OCI-LY1 (cell line): ENCODE data around the gene RASA2.

Source experiments
- H2AFZ ChIP-seq: fragments of 200-600 bp; sonication (generic), shearing (Covaris generic); 2 replicates; pipeline ENCODE4 v1.6.0; 2014; ENCODE audit warnings: antibody characterized with exemption, mild to moderate bottlenecking, low read length
- H3F3A ChIP-seq: fragments of 200-600 bp; sonication (generic), shearing (Covaris generic); 2 replicates; pipeline ENCODE4 v1.6.0; 2014; ENCODE audit warnings: mild to moderate bottlenecking, antibody characterized with exemption, low read length, moderate library complexity; ENCODE audit not compliant: insufficient read depth
- H3K27ac ChIP-seq: fragments of 200-600 bp; sonication (generic); 2 replicates; pipeline ENCODE4 v1.5.1; 2014; ENCODE audit warnings: low read length, mixed run types, mild to moderate bottlenecking, low read depth; ENCODE audit not compliant: poor library complexity, severe bottlenecking
- H3K27me3 ChIP-seq: fragments of 200-600 bp; sonication (generic); 2 replicates; pipeline ENCODE4 v1.6.0; 2014; ENCODE audit warnings: antibody characterized with exemption, mild to moderate bottlenecking, low read length, moderate library complexity; ENCODE audit not compliant: insufficient read depth
- H3K36me3 ChIP-seq: fragments of 200-600 bp; sonication (generic); 2 replicates; pipeline ENCODE4 v1.6.1; 2014; ENCODE audit warnings: mild to moderate bottlenecking, antibody characterized with exemption, low read length, moderate library complexity, mixed read lengths; ENCODE audit not compliant: insufficient read depth
- H3K4me1 ChIP-seq: fragments of 200-600 bp; sonication (generic); 2 replicates; pipeline ENCODE4 v1.5.1; 2014; ENCODE audit warnings: mild to moderate bottlenecking, low read length, moderate library complexity; ENCODE audit not compliant: insufficient read depth, severe bottlenecking
- H3K4me2 ChIP-seq: fragments of 200-600 bp; sonication (generic), shearing (Covaris generic); 2 replicates; pipeline ENCODE4 v1.6.1; 2014; ENCODE audit warnings: low read length
- H3K4me3 ChIP-seq: fragments of 200-600 bp; sonication (generic); 2 replicates; pipeline ENCODE4 v1.5.1; 2014; ENCODE audit warnings: low read length, low read depth, mild to moderate bottlenecking, mixed read lengths; ENCODE audit not compliant: poor library complexity, severe bottlenecking
- H3K79me2 ChIP-seq: fragments of 200-600 bp; shearing (Covaris generic); 2 replicates; pipeline ENCODE4 v1.6.1; 2016; ENCODE audit warnings: mixed run types, low read length, mixed read lengths; ENCODE audit not compliant: insufficient read depth
- H3K9ac ChIP-seq: fragments of 200-600 bp; sonication (generic), shearing (Covaris generic); 2 replicates; pipeline ENCODE4 v1.6.1; 2014; ENCODE audit warnings: mild to moderate bottlenecking, low read length, mixed read lengths
- H3K9me2 ChIP-seq: fragments of 200-600 bp; sonication (generic), shearing (Covaris generic); 2 replicates; pipeline ENCODE4 v1.6.1; 2014; ENCODE audit warnings: low read depth, mild to moderate bottlenecking, low read length, mixed read lengths
- H3K9me3 ChIP-seq: fragments of 200-600 bp; shearing (Covaris generic); 2 replicates; pipeline ENCODE4 v1.6.1; 2014; ENCODE audit warnings: low read length, mixed read lengths
- H4K20me1 ChIP-seq: fragments of 200-600 bp; sonication (generic), shearing (Covaris generic); 2 replicates; pipeline ENCODE4 v1.6.0; 2016; ENCODE audit warnings: mild to moderate bottlenecking, low read length; ENCODE audit not compliant: insufficient read depth
- CTCF ChIP-seq: fragments of 200-600 bp; sonication (generic), shearing (Covaris generic); IDR thresholded peaks from 2 replicates; pipeline ENCODE4 v1.5.1; 2017; ENCODE audit warnings: mild to moderate bottlenecking, antibody characterized with exemption, low read length, moderate library complexity, mixed read lengths
- EZH2 ChIP-seq: fragments of 200-600 bp; sonication (generic), shearing (Covaris generic); IDR thresholded peaks from 2 replicates; pipeline ENCODE4 v1.8.0; 2017; ENCODE audit warnings: borderline replicate concordance, mixed run types, mild to moderate bottlenecking, antibody characterized with exemption, low read length, moderate library complexity, mixed read lengths

RASA2 gene

GRCh38 chr3:141529256-141529655 is 42.4 kb downstream of the RASA2 start:
- Histone ChIP-seq H3K79me2 (no peaks in the 10 kb centered on the region), H3K4me3 (no peak overlapping the region), H3K9me3 (no peaks in the 10 kb centered on the region), H3K9me2 (no peaks in the 10 kb centered on the region), H3F3A (no peaks in the 10 kb centered on the region), H3K27me3 (no peaks in the 10 kb centered on the region), H3K36me3 (peaks cover 18% of the 10 kb centered on the region), H3K9ac (no peak overlapping the region), H2AFZ (no peak overlapping the region), H4K20me1 (no peaks in the 10 kb centered on the region), H3K4me2 (no peak overlapping the region), H3K27ac (no peak overlapping the region), H3K4me1 (peaks cover 21% of the 10 kb centered on the region)
- TF ChIP-seq EZH2 (no peak), CTCF (no peak)

GRCh38 chr3:141529717-141530414 is 43.0 kb downstream of the RASA2 start:
- no peak overlapping the region for H3K27ac ChIP-seq

GRCh38 chr3:141530415-141530768 is 43.6 kb downstream of the RASA2 start:
- H3K27me3 ChIP-seq = no peaks in the 10 kb centered on the region
- peaks cover 1% of the 10 kb centered on the region; the same call in 1 of the 2 replicates for H3K9me3 ChIP-seq
- H3K4me3 ChIP-seq = no peak overlapping the region
- no peaks in the 10 kb centered on the region for H3F3A ChIP-seq
- H3K27ac ChIP-seq = no peak overlapping the region
- H4K20me1 ChIP-seq = no peaks in the 10 kb centered on the region
- H2AFZ ChIP-seq = no peak overlapping the region
- no peak overlapping the region for H3K4me2 ChIP-seq
- no peaks in the 10 kb centered on the region for H3K79me2 ChIP-seq
- H3K4me1 ChIP-seq = peaks cover 10% of the 10 kb centered on the region
- no peaks in the 10 kb centered on the region for H3K9me2 ChIP-seq
- TF ChIP-seq CTCF (no peak), EZH2 (no peak)
- H3K36me3 ChIP-seq = peaks cover 26% of the 10 kb centered on the region
- no peak overlapping the region for H3K9ac ChIP-seq

More at GRCh38 chr3:141529717-141530414, 43.0 kb downstream of the RASA2 start:
- no peaks in the 10 kb centered on the region for H3K79me2 ChIP-seq
- no peak overlapping the region for H3K4me2 ChIP-seq
- no peak overlapping the region for H3K4me3 ChIP-seq
- H4K20me1 ChIP-seq = no peaks in the 10 kb centered on the region
- peaks cover 15% of the 10 kb centered on the region for H3K4me1 ChIP-seq
- H3K9ac ChIP-seq = no peak overlapping the region
- H2AFZ ChIP-seq = no peak overlapping the region
- no peaks in the 10 kb centered on the region for H3K9me3 ChIP-seq
- no peaks in the 10 kb centered on the region for H3K27me3 ChIP-seq
- peaks cover 23% of the 10 kb centered on the region for H3K36me3 ChIP-seq
- H3F3A ChIP-seq = no peaks in the 10 kb centered on the region
- no peaks in the 10 kb centered on the region for H3K9me2 ChIP-seq
- TF ChIP-seq EZH2 (no peak), CTCF (no peak)
